Mesodermal cell (in vitro differentiated cells): Measurements from ENCODE around the gene ARRB1.

Experiments used
- H3K27ac ChIP-seq: 2 replicates; pipeline ENCODE4 v1.7.0; 2013; ENCODE audit warnings: mild to moderate bottlenecking, low read depth, low read length, moderate library complexity; ENCODE audit not compliant: severe bottlenecking
- H3K36me3 ChIP-seq: 2 replicates; pipeline ENCODE4 v1.7.1; 2013; ENCODE audit warnings: mild to moderate bottlenecking, low read length, moderate library complexity; ENCODE audit not compliant: control insufficient read depth, insufficient read depth
- H3K4me1 ChIP-seq: one replicate; pipeline ENCODE4 v1.7.1; 2013; ENCODE audit warnings: mild to moderate bottlenecking, low read length; ENCODE audit not compliant: insufficient read depth, control insufficient read depth, poor library complexity, severe bottlenecking
- H3K4me3 ChIP-seq: 2 replicates; pipeline ENCODE4 v1.7.0; 2013; ENCODE audit warnings: low read length, control low read depth, mild to moderate bottlenecking; ENCODE audit not compliant: insufficient read depth, poor library complexity, severe bottlenecking; ENCODE audit errors: extremely low read depth
- H3K9me3 ChIP-seq: 2 replicates; pipeline ENCODE4 v1.7.1; 2013; ENCODE audit warnings: mild to moderate bottlenecking, low read length, moderate library complexity; ENCODE audit not compliant: control insufficient read depth
- WGBS, 2 experiments: methylation state at CpG; one replicate each; pipeline ENCODE4 v1.1.5; 2013; ENCODE audit warnings: missing lambda C conversion rate in 2 of 2; ENCODE audit not compliant: insufficient coverage in 2 of 2; 5-methylcytosine and 5-hydroxymethylcytosine counted together

ARRB1 gene

DNA sequence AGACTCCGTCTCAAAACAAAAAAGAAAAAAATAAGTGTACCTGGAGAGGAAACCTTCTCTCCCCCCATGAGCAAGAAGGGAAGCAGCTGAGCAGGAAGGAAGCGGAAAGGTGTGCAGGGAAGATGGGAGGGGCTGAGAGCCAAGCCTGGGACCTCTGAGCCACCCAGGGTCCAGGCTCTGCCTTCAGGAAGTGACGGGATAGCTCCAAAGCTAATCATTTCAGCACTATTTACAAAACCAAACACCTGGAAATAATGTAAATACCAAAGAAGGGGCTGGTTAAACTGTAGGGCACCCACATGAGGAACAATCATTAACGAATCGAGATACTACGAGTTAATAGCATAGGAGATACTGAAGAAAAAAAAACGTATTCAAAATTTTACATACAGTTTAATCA, 27.9 kb downstream of the ARRB1 start:
- no peak overlapping the region for H3K4me3 ChIP-seq
- H3K36me3 ChIP-seq = peaks cover 14% of the 10 kb centered on the region
- peaks cover 31% of the 10 kb centered on the region for H3K4me1 ChIP-seq
- H3K27ac ChIP-seq = no peak overlapping the region
- no CpG with 5 or more reads among the region's 7 CpGs for WGBS, 2 experiments
- H3K9me3 ChIP-seq = no peaks in the 10 kb centered on the region

- H3K4me3 ChIP-seq = no peak overlapping the region
- peaks cover 15% of the 10 kb centered on the region for H3K4me1 ChIP-seq
- WGBS, 2 experiments = 100% methylated on average over 1 to 2 of the region's 5 CpGs
- no peaks in the 10 kb centered on the region for H3K9me3 ChIP-seq
- H3K27ac ChIP-seq = no peak overlapping the region
- peaks cover 14% of the 10 kb centered on the region for H3K36me3 ChIP-seq
These were observed 30.8 kb downstream of the ARRB1 start for GRCh38 chr11:75320643-75321042.

DNA sequence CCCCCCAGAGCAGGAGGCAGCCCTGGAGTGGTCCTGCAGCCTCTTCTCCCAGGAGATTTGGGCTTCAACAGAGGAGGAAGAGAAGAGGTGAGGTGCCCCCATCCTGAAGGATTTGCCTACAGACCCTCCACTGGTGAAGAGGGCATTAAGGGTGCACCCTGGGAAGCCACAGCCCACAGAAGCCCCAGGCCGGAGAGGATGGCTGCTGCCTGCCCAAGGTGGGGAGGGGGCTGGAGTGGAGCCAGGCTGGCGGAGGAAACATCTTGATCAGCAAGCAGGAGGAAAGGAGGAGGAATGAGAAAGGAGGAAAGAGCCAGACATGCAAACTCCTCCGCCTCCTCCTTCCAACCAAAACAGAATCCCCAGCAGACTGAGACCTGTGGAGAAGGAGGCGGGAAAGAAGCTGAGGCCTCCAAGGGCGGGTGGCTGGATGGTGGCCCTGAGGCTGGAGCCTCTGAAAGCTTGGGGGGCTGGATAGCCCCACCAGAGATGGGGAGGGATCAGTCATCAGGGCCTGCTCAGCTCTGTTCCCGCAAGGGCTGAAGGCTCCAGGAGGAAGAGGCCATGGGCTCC, 31.3 kb downstream of the ARRB1 start:
- Histone ChIP-seq H3K36me3 (peaks cover 14% of the 10 kb centered on the region), H3K4me3 (no peak overlapping the region), H3K9me3 (no peaks in the 10 kb centered on the region), H3K27ac (no peak overlapping the region), H3K4me1 (peaks cover 15% of the 10 kb centered on the region)
- 74 to 83% methylated on average over 3 of the region's 6 CpGs for WGBS, 2 experiments

DNA sequence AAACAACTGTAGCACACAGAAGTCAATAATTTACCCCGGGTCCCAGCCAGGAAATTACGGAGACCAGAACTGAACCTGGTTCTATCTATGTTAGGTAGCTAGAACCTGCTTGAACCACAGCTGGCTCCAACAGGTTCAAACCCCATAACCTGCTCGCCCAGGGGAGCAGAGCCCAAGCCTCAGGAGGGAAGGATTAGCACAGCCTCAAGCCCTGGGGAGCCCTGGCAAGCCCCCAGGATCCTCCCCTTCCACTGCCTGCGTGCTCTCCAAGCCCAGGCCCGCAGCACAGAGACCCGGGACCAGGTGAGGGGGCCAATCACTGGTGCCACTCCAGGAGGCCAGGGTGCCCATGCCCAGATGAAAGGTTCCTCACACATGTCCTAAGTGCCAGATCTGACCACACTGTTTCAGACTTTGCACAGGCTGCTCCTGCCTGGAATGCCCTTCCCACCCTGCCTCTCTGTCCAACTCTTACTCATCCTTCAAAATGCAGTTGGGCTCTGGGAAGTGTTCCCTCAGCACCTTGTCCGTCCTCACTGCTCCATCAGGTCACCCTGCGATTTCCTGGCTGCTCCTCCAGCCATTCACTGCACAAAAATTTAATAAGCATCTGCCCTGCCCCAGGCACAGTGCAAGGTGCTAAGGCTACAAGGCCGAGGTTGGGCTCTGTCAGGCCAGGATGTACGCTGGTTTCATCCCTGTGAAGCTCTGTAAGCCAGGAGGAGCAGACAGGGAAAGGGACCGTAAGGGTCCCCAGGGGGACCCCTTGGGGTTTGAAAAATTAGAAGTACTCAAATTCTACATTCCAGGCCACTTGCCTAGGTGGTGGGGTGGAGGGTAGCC, 32.2 kb downstream of the ARRB1 start:
- H3K36me3 ChIP-seq = peaks cover 13% of the 10 kb centered on the region
- H3K4me3 ChIP-seq = no peak overlapping the region
- H3K4me1 ChIP-seq = peaks cover 15% of the 10 kb centered on the region
- H3K9me3 ChIP-seq = no peaks in the 10 kb centered on the region
- H3K27ac ChIP-seq = no peak overlapping the region
- 88 to 93% methylated on average over 6 to 7 of the region's 11 CpGs for WGBS, 2 experiments

- 77 to 88% methylated on average over 11 to 12 of the region's 12 CpGs for WGBS, 2 experiments
- peaks cover 28% of the 10 kb centered on the region for H3K4me1 ChIP-seq
- peaks cover 2% of the 10 kb centered on the region for H3K36me3 ChIP-seq
- no peak overlapping the region for H3K4me3 ChIP-seq
- H3K9me3 ChIP-seq = no peaks in the 10 kb centered on the region
- H3K27ac ChIP-seq = no peak overlapping the region
These were observed 33.9 kb downstream of the ARRB1 start for GRCh38 chr11:75317446-75318122.

GRCh38 chr11:75315439-75315805, 36.0 kb downstream of the ARRB1 start:
- H3K9me3 ChIP-seq = no peaks in the 10 kb centered on the region
- H3K27ac ChIP-seq = no peak overlapping the region
- peaks cover 5% of the 10 kb centered on the region for H3K36me3 ChIP-seq
- no peak overlapping the region for H3K4me3 ChIP-seq
- 86 to 94% methylated on average over 4 to 6 of the region's 6 CpGs for WGBS, 2 experiments
- H3K4me1 ChIP-seq = peaks cover 34% of the 10 kb centered on the region

DNA sequence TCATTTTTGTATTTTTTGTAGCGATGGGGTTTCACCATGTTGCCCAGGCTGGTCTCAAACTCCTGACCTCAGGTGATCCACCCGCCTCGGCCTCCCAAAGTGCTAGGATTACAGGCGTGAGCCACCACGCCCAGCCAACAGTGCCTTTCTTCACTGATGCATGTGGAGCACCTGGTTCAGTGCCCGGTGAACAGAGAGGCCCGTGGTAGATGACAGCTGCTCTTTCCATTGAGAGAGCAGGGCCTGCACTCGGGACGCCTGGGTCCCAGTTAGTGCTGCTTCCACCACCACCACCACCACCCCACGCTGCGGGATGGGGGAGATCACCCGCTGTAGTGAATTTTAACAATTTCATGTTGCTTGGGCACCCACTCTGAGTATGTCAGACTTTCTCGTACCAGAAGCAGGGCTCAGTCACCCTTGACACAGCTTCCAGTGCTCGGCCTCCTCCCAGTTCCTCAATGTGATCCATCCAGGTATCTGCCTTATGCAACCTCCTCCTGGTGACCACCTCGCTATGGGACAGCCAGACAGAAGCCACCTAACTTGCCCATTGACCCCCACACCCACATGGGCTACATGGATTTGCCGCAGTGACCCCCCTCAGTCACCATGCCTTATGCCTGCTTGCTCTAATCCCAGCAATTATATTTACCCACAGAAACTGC, 36.6 kb downstream of the ARRB1 start:
- WGBS, 2 experiments = 86 to 97% methylated on average over 13 of the region's 16 CpGs
- H3K27ac ChIP-seq = no peak overlapping the region
- peaks cover 30% of the 10 kb centered on the region for H3K4me1 ChIP-seq
- H3K36me3 ChIP-seq = peaks cover 5% of the 10 kb centered on the region
- H3K4me3 ChIP-seq = no peak overlapping the region
- H3K9me3 ChIP-seq = no peaks in the 10 kb centered on the region

DNA sequence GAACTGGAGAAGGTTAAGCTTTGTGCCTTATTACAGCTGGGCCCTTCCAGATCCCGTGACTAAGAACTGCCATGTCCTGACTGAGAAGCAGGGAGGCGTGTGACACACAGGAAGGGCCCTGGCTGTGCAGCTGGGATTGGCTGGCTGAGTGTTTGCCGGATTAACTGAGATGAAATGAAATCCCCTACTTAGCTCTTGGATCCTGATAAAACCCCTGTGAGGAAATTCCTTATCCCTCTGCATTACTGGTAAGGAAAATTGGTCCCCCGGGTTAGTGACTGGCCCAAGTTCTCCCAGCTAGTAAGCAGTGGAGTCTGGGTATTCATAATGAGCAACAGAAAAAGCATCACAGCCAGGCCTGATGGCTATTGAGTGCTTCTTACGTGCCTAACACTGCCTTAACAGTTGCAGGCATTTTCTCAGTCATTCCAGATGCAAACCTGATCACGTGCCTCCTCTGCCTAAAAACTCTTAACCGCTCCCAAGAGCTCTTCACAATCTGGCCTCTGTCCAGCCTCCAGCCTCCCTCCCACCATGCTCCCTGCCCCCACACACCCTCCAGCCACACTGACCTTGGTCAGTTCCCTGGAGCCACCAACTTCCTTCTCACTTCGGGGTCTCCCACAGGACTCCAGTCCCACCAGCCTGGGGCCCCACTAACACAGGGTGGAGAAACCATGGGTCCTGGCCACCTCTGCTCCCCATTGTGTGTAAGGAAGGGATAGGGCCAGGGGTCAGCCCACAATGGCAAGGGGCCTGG, 37.8 kb downstream of the ARRB1 start:
- H3K36me3 ChIP-seq = peaks cover 5% of the 10 kb centered on the region
- H3K9me3 ChIP-seq = no peaks in the 10 kb centered on the region
- 92% methylated on average over 5 to 8 of the region's 8 CpGs for WGBS, 2 experiments
- peaks cover 30% of the 10 kb centered on the region for H3K4me1 ChIP-seq
- peak overlapping the region; percentile 45 for H3K27ac ChIP-seq
- no peak overlapping the region for H3K4me3 ChIP-seq

GRCh38 chr11:75312346-75312745, 39.1 kb downstream of the ARRB1 start:
- peak overlapping the region; percentile 8 for H3K27ac ChIP-seq
- H3K4me3 ChIP-seq = no peak overlapping the region
- 80 to 86% methylated on average over 1 of the region's 2 CpGs for WGBS, 2 experiments
- H3K9me3 ChIP-seq = no peaks in the 10 kb centered on the region
- H3K4me1 ChIP-seq = peaks cover 30% of the 10 kb centered on the region
- peaks cover 5% of the 10 kb centered on the region for H3K36me3 ChIP-seq

- WGBS, 2 experiments = 84 to 92% methylated on average over 8 to 10 of the region's 13 CpGs
- Histone ChIP-seq H3K4me3 (no peak overlapping the region), H3K36me3 (peaks cover 5% of the 10 kb centered on the region), H3K4me1 (peaks cover 30% of the 10 kb centered on the region), H3K9me3 (no peaks in the 10 kb centered on the region), H3K27ac (peak overlapping the region; percentile 8)
These were observed 39.6 kb downstream of the ARRB1 start for GRCh38 chr11:75311858-75312288.
